GM21528 (cell line): ENCODE measurements around the gene BRK1.
"Not testable (repeated sequence)": the region's sequence is repeated elsewhere in the genome, so short reads cannot be mapped to it uniquely, and the experiment has no call there.

Source experiments
- ATAC-seq: cut with Tn5 transposase; IDR thresholded peaks from one replicate; pipeline ENCODE4 v1.9.1; 2021; ENCODE audit warnings: mild to moderate bottlenecking, moderate library complexity; ENCODE audit not compliant: unreplicated experiment, low FRiP score

Gene BRK1

GRCh38 chr3:10142707-10143560 lies 27.5 kb downstream of the BRK1 start:
- no peak for ATAC-seq

- no peak for ATAC-seq
Measured at GRCh38 chr3:10145685-10146084, 30.2 kb downstream of the BRK1 start.

- no peak for ATAC-seq
Measured at GRCh38 chr3:10149226-10149625, 33.8 kb downstream of the BRK1 start.

GRCh38 chr3:10150987-10151386 lies 35.5 kb downstream of the BRK1 start:
- no peak for ATAC-seq

- ATAC-seq, result no peak
Measured at GRCh38 chr3:10154335-10155122, 39.1 kb downstream of the BRK1 start.

GRCh38 chr3:10155123-10155472 lies 39.6 kb downstream of the BRK1 start:
- ATAC-seq, result no peak

GRCh38 chr3:10155658-10156057 lies 40.2 kb downstream of the BRK1 start:
- no peak for ATAC-seq

GRCh38 chr3:10157031-10157430 lies 41.6 kb downstream of the BRK1 start:
- ATAC-seq, result no peak

GRCh38 chr3:10158555-10158954 lies 43.1 kb downstream of the BRK1 start:
- not testable (repeated sequence) for ATAC-seq

- no peak for ATAC-seq
Measured at GRCh38 chr3:10160346-10160745, 44.9 kb downstream of the BRK1 start.

GRCh38 chr3:10160925-10161324 lies 45.5 kb downstream of the BRK1 start:
- no peak for ATAC-seq

- no peak for ATAC-seq
Measured at GRCh38 chr3:10162185-10162584, 46.7 kb downstream of the BRK1 start.

- ATAC-seq, result not testable (repeated sequence)
Measured at GRCh38 chr3:10164201-10164545, 48.7 kb downstream of the BRK1 start.

- peak; percentile 89 for ATAC-seq
Measured at GRCh38 chr3:10164546-10165393, 49.3 kb downstream of the BRK1 start, which contains the start of gene IRAK2. Gene IRAK2 (plus strand): TSS chr3:10164919. CDS start chr3:10164955, 36 bp downstream.

GRCh38 chr3:10166213-10166604 lies 50.7 kb downstream of the BRK1 start:
- ATAC-seq, result no peak

- ATAC-seq, result no peak
Measured at GRCh38 chr3:10169000-10169496, 53.6 kb downstream of the BRK1 start.

- ATAC-seq, result no peak
Measured at GRCh38 chr3:10170915-10171478, 55.5 kb downstream of the BRK1 start.

GRCh38 chr3:10173095-10173925 lies 57.8 kb downstream of the BRK1 start:
- no peak for ATAC-seq

- no peak for ATAC-seq
Measured at GRCh38 chr3:10173926-10174435, 58.5 kb downstream of the BRK1 start.
